WTC11 (cell line): ENCODE measurements around the gene SMIM38. TPM values are rescaled to one million over a fixed set of nuclear protein-coding genes. Genes with fewer than 3 reads are reported as not detected.

Experiments
- ATAC-seq: fragments of 200-7000 bp; cut with Tn5 transposase; 2 replicates; pipeline ENCODE4 v1.10.0; 2021; ENCODE audit warnings: mild to moderate bottlenecking, moderate library complexity
- CTCF ChIA-PET: fragments of 300-600 bp; sonication (Branson Sonifier 250); formaldehyde crosslinking; loops from one replicate; lab custom pipeline; 2021; ENCODE audit warnings: antibody characterized with exemption; lab: Charles Lee
- POLR2A ChIA-PET: fragments of 350-600 bp; sonication (Branson Sonifier 250); formaldehyde crosslinking; loops from one replicate; lab custom pipeline; 2021; ENCODE audit warnings: antibody characterized with exemption; lab: Charles Lee
- DNase-seq: peaks from one replicate; pipeline ENCODE4 v3.0.0; 2021; ENCODE audit warnings: low spot score
- H3K27ac Mint-ChIP-seq: 2 replicates; pipeline ENCODE4 v1.8.0; 2021; ENCODE audit warnings: mixed read lengths
- H3K27me3 Mint-ChIP-seq: 2 replicates; pipeline ENCODE4 v1.8.0; 2021; ENCODE audit warnings: low read depth, mild to moderate bottlenecking, moderate library complexity, mixed read lengths
- H3K36me3 Mint-ChIP-seq: 2 replicates; pipeline ENCODE4 v1.8.0; 2021; ENCODE audit warnings: mixed read lengths
- H3K4me1 Mint-ChIP-seq: 2 replicates; pipeline ENCODE4 v1.8.0; 2022; ENCODE audit warnings: mixed read lengths
- H3K4me3 Mint-ChIP-seq: 2 replicates; pipeline ENCODE4 v1.8.0; 2021; ENCODE audit warnings: mild to moderate bottlenecking, moderate library complexity, mixed read lengths
- H3K9me3 Mint-ChIP-seq: 2 replicates; pipeline ENCODE4 v1.8.0; 2021; ENCODE audit warnings: mixed read lengths
- ARID4B ChIP-seq: sonication (generic); formaldehyde crosslinking; IDR thresholded peaks from 2 replicates; pipeline ENCODE4 v1.8.0; 2023; ENCODE audit warnings: missing genetic modification reagents, mild to moderate bottlenecking, borderline replicate concordance
- ATF6 ChIP-seq: sonication (generic); formaldehyde crosslinking; IDR thresholded peaks from 2 replicates; pipeline ENCODE4 v1.8.1; 2023; ENCODE audit warnings: mild to moderate bottlenecking, missing genetic modification reagents
- CREB1 ChIP-seq: sonication (generic); formaldehyde crosslinking; IDR thresholded peaks from 2 replicates; pipeline ENCODE4 v1.8.0; 2023; ENCODE audit warnings: mild to moderate bottlenecking, missing genetic modification reagents
- E2F4 ChIP-seq: sonication (generic); formaldehyde crosslinking; IDR thresholded peaks from 2 replicates; pipeline ENCODE4 v1.8.1; 2022; ENCODE audit warnings: low read depth, mild to moderate bottlenecking, moderate library complexity, missing genetic modification reagents, borderline replicate concordance
- E2F5 ChIP-seq: sonication (generic); formaldehyde crosslinking; IDR thresholded peaks from 2 replicates; pipeline ENCODE4 v1.8.1; 2022; ENCODE audit warnings: mild to moderate bottlenecking, moderate library complexity, missing genetic modification reagents
- ELF4 ChIP-seq: sonication (generic); formaldehyde crosslinking; IDR thresholded peaks from 2 replicates; pipeline ENCODE4 v1.8.1; 2022; ENCODE audit warnings: low read depth, mild to moderate bottlenecking, moderate library complexity, missing genetic modification reagents
- HMGXB4 ChIP-seq: sonication (generic); formaldehyde crosslinking; IDR thresholded peaks from 2 replicates; pipeline ENCODE4 v1.8.1; 2023; ENCODE audit warnings: mild to moderate bottlenecking, moderate library complexity, missing genetic modification reagents
- JAZF1 ChIP-seq: fragments of 250-450 bp; sonication (Bioruptor Pico); IDR thresholded peaks from 2 replicates; pipeline ENCODE4 v1.9.0; 2021; ENCODE audit warnings: moderate library complexity, mild to moderate bottlenecking, inconsistent platforms
- NFE2L1 ChIP-seq: sonication (generic); formaldehyde crosslinking; IDR thresholded peaks from 2 replicates; pipeline ENCODE4 v1.8.1; 2023; ENCODE audit warnings: missing genetic modification reagents
- NR3C1 ChIP-seq: sonication (generic); formaldehyde crosslinking; conservative IDR thresholded peaks from 2 replicates; pipeline ENCODE4 v1.8.1; 2023; ENCODE audit warnings: low read depth, mild to moderate bottlenecking, missing genetic modification reagents
- RORB ChIP-seq: fragments of 250-450 bp; sonication (Bioruptor Pico); IDR thresholded peaks from 2 replicates; pipeline ENCODE4 v1.9.0; 2021; ENCODE audit warnings: mild to moderate bottlenecking
- TCF7 ChIP-seq: sonication (generic); formaldehyde crosslinking; IDR thresholded peaks from 2 replicates; pipeline ENCODE4 v1.8.0; 2022; ENCODE audit warnings: mild to moderate bottlenecking, low read depth, missing genetic modification reagents, moderate library complexity
- USF2 ChIP-seq: sonication (generic); formaldehyde crosslinking; IDR thresholded peaks from 2 replicates; pipeline ENCODE4 v1.8.1; 2023; ENCODE audit warnings: mild to moderate bottlenecking, missing genetic modification reagents, moderate library complexity
- ZNF138 ChIP-seq: sonication (generic); formaldehyde crosslinking; conservative IDR thresholded peaks from 2 replicates; pipeline ENCODE4 v1.8.1; 2022; ENCODE audit warnings: mild to moderate bottlenecking, moderate library complexity, missing genetic modification reagents
- ZNF281 ChIP-seq: sonication (generic); formaldehyde crosslinking; IDR thresholded peaks from 2 replicates; pipeline ENCODE4 v1.8.0; 2023; ENCODE audit warnings: mild to moderate bottlenecking, missing genetic modification reagents
- ZNF396 ChIP-seq: fragments of 250-450 bp; sonication (Bioruptor Pico); IDR thresholded peaks from 2 replicates; pipeline ENCODE4 v1.8.0; 2021; ENCODE audit warnings: mild to moderate bottlenecking, moderate library complexity, borderline replicate concordance
- ZNF423 ChIP-seq: fragments of 250-450 bp; sonication (Bioruptor Pico); IDR thresholded peaks from 2 replicates; pipeline ENCODE4 v2.1.2; 2022; ENCODE audit warnings: mild to moderate bottlenecking, moderate library complexity
- total RNA-seq: library from RNA; stranded (reverse); gene quantifications from 3 replicates; pipeline ENCODE4 v1.2.3, GENCODE V29; 2021

Gene SMIM38
- total RNA-seq, 1 experiment from 2014 or later, result 0.39 TPM

GRCh38 chr11:69127884-69128283 is 27.9 kb upstream of the SMIM38 start (continued):
- TF ChIP-seq JAZF1 (CRISPR knock-in tag), result no peak
- no peak for TF ChIP-seq NR3C1 (CRISPR knock-in tag)
- no peak for TF ChIP-seq E2F5
- TF ChIP-seq NFE2L1 (CRISPR knock-in tag), result no peak

- no peak for DNase-seq
- ChIA-PET CTCF (no interaction called here), POLR2A (no interaction called here)
- H3K36me3 Mint-ChIP-seq, result peaks cover 30% of the 10 kb centered on the region
- TF ChIP-seq ELF4 (CRISPR knock-in tag) (no peak), ZNF281 (no peak), ZNF396 (CRISPR knock-in tag) (no peak), USF2 (CRISPR knock-in tag) (no peak), CREB1 (CRISPR knock-in tag) (no peak), ATF6 (CRISPR knock-in tag) (no peak), ZNF423 (no peak), ZNF138 (CRISPR knock-in tag) (no peak), JAZF1 (CRISPR knock-in tag) (no peak), RORB (no peak), HMGXB4 (CRISPR knock-in tag) (no peak), NFE2L1 (CRISPR knock-in tag) (no peak), TCF7 (CRISPR knock-in tag) (no peak), ARID4B (CRISPR knock-in tag) (no peak), E2F4 (CRISPR knock-in tag) (no peak)
- peaks cover 13% of the 10 kb centered on the region for H3K4me1 Mint-ChIP-seq
- no peak overlapping the region for H3K27ac Mint-ChIP-seq
- peaks cover 8% of the 10 kb centered on the region; the same call in 1 of the 2 replicates for H3K27me3 Mint-ChIP-seq
- no peak for ATAC-seq
- no peak overlapping the region for H3K4me3 Mint-ChIP-seq
- H3K9me3 Mint-ChIP-seq, result peaks cover 40% of the 10 kb centered on the region
Observed at GRCh38 chr11:69129053-69129452, 26.7 kb upstream of the SMIM38 start.
